GM13976 (cell line): ENCODE data around the gene HDGFL2.

ENCODE experiments used
- DNase-seq: peaks from one replicate; pipeline ENCODE4 v3.0.0; 2012; ENCODE audit warnings: low spot score
- in situ Hi-C: fragments of 300-500 bp; cut with MboI; formaldehyde crosslinking; loops from one replicate; pipeline ENCODE4 v1.12.0; 2022; ENCODE audit warnings: low sequenced_read_pairs, mixed read lengths, inconsistent platforms; ENCODE audit not compliant: unreplicated experiment
- TF ChIP-seq, protein P1 (sequence below): IDR thresholded peaks from 2 replicates; pipeline ENCODE4 v1.5.1; 2012; ENCODE audit warnings: borderline replicate concordance, mild to moderate bottlenecking; ENCODE audit not compliant: insufficient read depth; ENCODE audit errors: extremely low read depth, missing control alignments, control extremely low read depth

Gene HDGFL2

GRCh38 chr19:4519521-4520277, 47.6 kb downstream of the HDGFL2 start:
- TF ChIP-seq, protein P1, sequence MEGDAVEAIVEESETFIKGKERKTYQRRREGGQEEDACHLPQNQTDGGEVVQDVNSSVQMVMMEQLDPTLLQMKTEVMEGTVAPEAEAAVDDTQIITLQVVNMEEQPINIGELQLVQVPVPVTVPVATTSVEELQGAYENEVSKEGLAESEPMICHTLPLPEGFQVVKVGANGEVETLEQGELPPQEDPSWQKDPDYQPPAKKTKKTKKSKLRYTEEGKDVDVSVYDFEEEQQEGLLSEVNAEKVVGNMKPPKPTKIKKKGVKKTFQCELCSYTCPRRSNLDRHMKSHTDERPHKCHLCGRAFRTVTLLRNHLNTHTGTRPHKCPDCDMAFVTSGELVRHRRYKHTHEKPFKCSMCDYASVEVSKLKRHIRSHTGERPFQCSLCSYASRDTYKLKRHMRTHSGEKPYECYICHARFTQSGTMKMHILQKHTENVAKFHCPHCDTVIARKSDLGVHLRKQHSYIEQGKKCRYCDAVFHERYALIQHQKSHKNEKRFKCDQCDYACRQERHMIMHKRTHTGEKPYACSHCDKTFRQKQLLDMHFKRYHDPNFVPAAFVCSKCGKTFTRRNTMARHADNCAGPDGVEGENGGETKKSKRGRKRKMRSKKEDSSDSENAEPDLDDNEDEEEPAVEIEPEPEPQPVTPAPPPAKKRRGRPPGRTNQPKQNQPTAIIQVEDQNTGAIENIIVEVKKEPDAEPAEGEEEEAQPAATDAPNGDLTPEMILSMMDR = no peak
- DNase-seq = no peak
- in situ Hi-C loops = no loop called here

DNA sequence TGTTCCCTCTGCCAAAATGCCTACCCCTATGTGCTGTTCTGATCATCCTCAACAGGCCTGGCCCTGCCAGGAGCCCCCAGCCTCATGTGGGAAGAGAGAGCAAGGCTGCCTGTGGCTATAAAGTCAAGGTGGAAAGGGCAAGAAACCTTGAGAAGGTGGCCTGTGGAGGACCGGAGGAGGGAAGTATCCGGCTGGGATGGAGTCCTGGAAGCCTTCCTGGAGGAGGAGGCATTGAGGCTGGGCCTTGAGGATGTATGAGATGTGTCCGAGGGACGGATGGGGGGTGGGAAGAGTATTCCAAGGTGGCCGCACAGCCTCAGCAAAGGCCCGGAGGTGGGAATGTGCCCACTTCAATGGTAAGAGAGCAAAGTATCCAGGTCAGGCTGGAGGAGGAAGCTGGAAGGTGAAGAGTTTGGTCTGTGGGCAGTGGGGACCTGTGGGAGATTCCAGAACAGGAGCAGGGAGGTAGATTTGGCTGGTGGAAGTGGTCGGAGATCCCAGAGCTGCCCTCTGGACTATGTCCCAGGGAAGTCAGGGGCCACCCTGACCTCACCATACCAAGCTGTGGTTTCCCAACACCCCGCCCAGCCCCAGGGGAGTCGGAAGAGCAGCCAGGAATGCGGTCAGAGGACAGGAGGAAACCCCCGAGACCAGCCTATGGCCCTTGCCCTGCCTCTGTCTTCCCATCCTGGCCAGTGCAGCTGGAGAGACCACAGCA, 49.2 kb downstream of the HDGFL2 start:
- in situ Hi-C loops = no loop called here
- TF ChIP-seq, protein P1 = no peak
- no peak for DNase-seq

GRCh38 chr19:4521888-4522242, 49.8 kb downstream of the HDGFL2 start:
- TF ChIP-seq, protein P1 = no peak
- DNase-seq = no peak
- in situ Hi-C loops = no loop called here

- TF ChIP-seq, protein P1 = no peak
- DNase-seq = no peak
- in situ Hi-C loops = no loop called here
These were observed 50.4 kb downstream of the HDGFL2 start for GRCh38 chr19:4522291-4523002.

DNA sequence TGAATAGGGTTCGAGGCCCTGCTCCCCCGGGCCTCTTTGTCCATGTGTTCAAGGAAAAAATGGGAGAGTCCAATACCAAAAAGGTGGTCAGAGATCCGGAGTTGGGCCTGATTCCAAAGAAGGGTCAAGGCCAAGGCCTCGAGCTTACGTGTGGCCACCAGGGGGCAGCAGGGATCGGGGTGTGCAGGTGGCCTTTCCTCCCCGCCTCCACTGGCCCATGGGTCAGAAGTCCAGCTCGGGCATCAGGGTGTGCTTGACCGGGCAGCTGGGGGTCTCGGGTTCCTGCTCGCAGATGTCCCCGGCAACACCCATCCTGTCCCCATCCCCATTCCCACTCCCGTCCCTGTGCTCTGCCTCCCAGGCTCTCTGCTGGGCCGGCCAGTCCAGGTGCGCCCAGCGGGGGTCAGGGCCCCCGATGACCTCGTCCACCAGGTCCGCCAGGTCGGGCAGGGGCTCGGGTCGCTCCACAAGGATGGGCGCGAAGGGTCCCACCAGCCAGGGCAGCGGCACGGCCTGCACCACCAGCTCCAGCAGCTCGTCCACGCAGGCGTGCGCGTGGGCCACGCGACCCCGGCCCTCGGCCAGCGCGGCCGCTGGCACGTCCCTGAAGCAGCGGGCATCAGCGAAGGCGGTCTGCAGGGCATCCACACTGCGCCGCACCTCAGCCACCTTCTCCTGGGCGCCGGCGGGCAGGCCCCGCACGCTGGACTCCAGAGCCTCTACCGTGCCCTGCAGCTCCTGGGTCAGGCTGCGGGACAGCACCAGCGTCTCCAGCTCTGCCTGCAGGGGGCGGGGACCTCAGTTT, 51.4 kb downstream of the HDGFL2 start:
- in situ Hi-C loops = no loop called here
- TF ChIP-seq, protein P1 = peak; percentile 69
- peak; percentile 80 for DNase-seq
